K562 (cell line): ENCODE measurements around the gene TRPM2. TPM values are rescaled to one million over a fixed set of nuclear protein-coding genes. Genes with fewer than 3 reads are reported as not detected.

ENCODE experiments used
- ATAC-seq: fragments of 200-7000 bp; cut with Tn5 transposase; 3 replicates; pipeline ENCODE4 v1.9.1; 2020; ENCODE audit warnings: moderate library complexity
- BruUV-seq: library from RNA; stranded (reverse); fragments of 400-500 nt; replicated peaks from 2 replicates; lab custom pipeline; 2021; lab: Mats Ljungman, UMichigan
- CTCF ChIA-PET: fragments of 300-600 bp; formaldehyde crosslinking; extraction: SDS; loops from one replicate; lab custom pipeline; 2021; ENCODE audit warnings: low intra/inter-chr PET ratio; lab: Yijun Ruan, JAX
- POLR2A ChIA-PET: fragments of 300-600, 350-650 bp; sonication (Branson Sonifier 250); formaldehyde crosslinking; extraction: SDS; loops from one replicate; lab custom pipeline; 2021; ENCODE audit warnings: antibody characterized with exemption, inconsistent platforms; lab: Yijun Ruan, JAX
- DNase-seq, 4 experiments: peaks; one replicate each; pipeline versions ENCODE4 v3.0.0 to v3.0.0-alpha.2; 2011 to 2018; ENCODE audit warnings: low spot score in 3 of 4, mixed read lengths in 3 of 4; ENCODE audit errors: extremely low read depth in 1 of 4
- FAIRE-seq: peaks from 2 replicates; lab custom pipeline; 2011; peaks lifted over from hg19 to GRCh38; lab: Jason Lieb, UNC
- H2AFZ ChIP-seq: 2 replicates; pipeline ENCODE4 v1.6.0; 2011; ENCODE audit warnings: low read depth, low read length, control low read depth, inconsistent platforms
- H3K27ac ChIP-seq: fragments of 200-600 bp; 3 replicates; pipeline ENCODE4 v1.8.0; 2011; ENCODE audit warnings: low read depth, mild to moderate bottlenecking, control low read depth, inconsistent platforms, low read length, moderate library complexity, mixed read lengths; ENCODE audit errors: extremely low read depth
- H3K27me3 ChIP-seq, 2 experiments: fragments of 300-600 bp in 1 of 2; 2 replicates in 1 of 2; 3 replicates in 1 of 2; pipeline versions ENCODE4 v1.6.0 to v1.8.0; 2011; ENCODE audit warnings: inconsistent platforms in 2 of 2, low read length in 2 of 2, mild to moderate bottlenecking in 1 of 2, mixed read lengths in 1 of 2, moderate library complexity in 1 of 2; ENCODE audit not compliant: control insufficient read depth in 2 of 2, insufficient read depth in 2 of 2
- H3K36me3 ChIP-seq: fragments of 300-600 bp; 3 replicates; pipeline ENCODE4 v1.8.0; 2011; ENCODE audit warnings: mild to moderate bottlenecking, low read length, inconsistent platforms; ENCODE audit not compliant: control insufficient read depth, insufficient read depth
- H3K4me1 ChIP-seq, 2 experiments: fragments of 200-600 bp in 1 of 2; replicated peaks in 1 of 2; 2 replicates in 1 of 2; 3 replicates in 1 of 2; pipeline versions ENCODE4 v1.5.1 to v1.8.0; 2011; ENCODE audit warnings: inconsistent platforms in 2 of 2, low read length in 2 of 2, mild to moderate bottlenecking in 1 of 2, mixed read lengths in 1 of 2, moderate library complexity in 1 of 2; ENCODE audit not compliant: control insufficient read depth in 2 of 2, insufficient read depth in 2 of 2
- H3K4me2 ChIP-seq: 2 replicates; pipeline ENCODE4 v1.6.1; 2011; ENCODE audit warnings: low read length, control low read depth, inconsistent platforms, mixed read lengths; ENCODE audit not compliant: insufficient read depth
- H3K4me3 ChIP-seq: fragments of 200-600 bp; sonication (generic), shearing (Covaris generic); 2 replicates; pipeline ENCODE4 v1.5.1; 2016; ENCODE audit warnings: control low read depth, inconsistent platforms
- H3K79me2 ChIP-seq: fragments of 200-600 bp; 3 replicates; pipeline ENCODE4 v1.8.0; 2011; ENCODE audit warnings: low read length, inconsistent platforms; ENCODE audit not compliant: control insufficient read depth, insufficient read depth
- H3K9ac ChIP-seq, 2 experiments: 2 replicates each; pipeline versions ENCODE4 v1.6.0 to v1.6.1; 2011; ENCODE audit warnings: low read depth in 2 of 2, low read length in 2 of 2, control low read depth in 1 of 2, inconsistent platforms in 1 of 2, mild to moderate bottlenecking in 1 of 2, mixed read lengths in 1 of 2; ENCODE audit not compliant: insufficient read depth in 1 of 2
- H3K9me1 ChIP-seq: one replicate; pipeline ENCODE4 v1.6.0; 2011; ENCODE audit warnings: inconsistent platforms, mild to moderate bottlenecking, low read length, moderate library complexity; ENCODE audit not compliant: control insufficient read depth, insufficient read depth
- H3K9me3 ChIP-seq: replicated peaks from 2 replicates; pipeline ENCODE4 v1.5.1; 2011; ENCODE audit warnings: low read depth, low read length, inconsistent platforms; ENCODE audit not compliant: control insufficient read depth, insufficient read depth
- H4K20me1 ChIP-seq: replicated peaks from 2 replicates; pipeline ENCODE4 v1.6.1; 2011; ENCODE audit warnings: low read length, inconsistent platforms, mixed read lengths; ENCODE audit not compliant: control insufficient read depth, insufficient read depth
- ARHGAP35 ChIP-seq: fragments of 450-650 bp; IDR thresholded peaks from 2 replicates; pipeline ENCODE4 v1.6.1; 2018; ENCODE audit not compliant: partially characterized antibody
- E2F1 ChIP-seq: sonication (generic); formaldehyde crosslinking; IDR thresholded peaks from 2 replicates; pipeline ENCODE4 v1.8.1; 2023; ENCODE audit warnings: mild to moderate bottlenecking, missing genetic modification reagents, moderate library complexity
- ELF4 ChIP-seq: fragments of 450-650 bp; formaldehyde crosslinking; IDR thresholded peaks from 2 replicates; pipeline ENCODE4 v1.4.0; 2022; ENCODE audit warnings: missing genetic modification characterization
- EWSR1 ChIP-seq: fragments of 450-650 bp; IDR thresholded peaks from 2 replicates; pipeline ENCODE4 v1.6.1; 2018; ENCODE audit warnings: borderline replicate concordance, mild to moderate bottlenecking, low read depth, moderate library complexity; ENCODE audit not compliant: partially characterized antibody
- FOXP1 ChIP-seq: sonication (generic); formaldehyde crosslinking; IDR thresholded peaks from 2 replicates; pipeline ENCODE4 v1.8.0; 2022; ENCODE audit warnings: mild to moderate bottlenecking, missing genetic modification reagents
- PTBP1 ChIP-seq: fragments of 200-400 bp; formaldehyde crosslinking; IDR thresholded peaks from 2 replicates; pipeline ENCODE4 v1.6.1; 2017; ENCODE audit warnings: low read depth, low read length
- RB1 ChIP-seq: fragments of 450-650 bp; IDR thresholded peaks from 2 replicates; pipeline ENCODE4 v1.6.1; 2017; ENCODE audit warnings: low read depth, mild to moderate bottlenecking
- SMARCB1 ChIP-seq: IDR thresholded peaks from 2 replicates; pipeline ENCODE4 v1.6.1; 2011; ENCODE audit warnings: improper control_type of control experiment, low read depth; ENCODE audit not compliant: insufficient read length
- ZBTB40 ChIP-seq, 2 experiments: fragments of 450-650 bp in 1 of 2; sonication (generic) in 1 of 2; formaldehyde crosslinking in 1 of 2; IDR thresholded peaks; 2 replicates each; pipeline versions ENCODE4 v1.7.1 to v1.9.0; 2016 to 2022; ENCODE audit warnings: inconsistent platforms in 1 of 2, mild to moderate bottlenecking in 1 of 2, missing genetic modification reagents in 1 of 2
- ZNF311 ChIP-seq: fragments of 250-450 bp; sonication (Bioruptor Pico); IDR thresholded peaks from 2 replicates; pipeline ENCODE4 v1.4.0; 2020; ENCODE audit warnings: mild to moderate bottlenecking, moderate library complexity
- ZNF436 ChIP-seq: fragments of 250-450, 450-650 bp; sonication (Bioruptor Pico); formaldehyde crosslinking; IDR thresholded peaks from 2 replicates; pipeline ENCODE4 v1.7.0; 2020; ENCODE audit warnings: mild to moderate bottlenecking
- ZNF589 ChIP-seq: fragments of 200-800 bp; sonication (Bioruptor generic); IDR thresholded peaks from 2 replicates; pipeline ENCODE4 v1.6.1; 2016; ENCODE audit warnings: low read depth, missing genetic modification characterization, missing compliant biosample characterization
- WGBS: fragments of 100-300 bp; shearing (Covaris generic); methylation state at CpG from one replicate; pipeline ENCODE4 v1.1.6; 2016; ENCODE audit warnings: low coverage, mixed read lengths; ENCODE audit not compliant: insufficient coverage; ENCODE audit errors: missing lambda C conversion rate; 5-methylcytosine and 5-hydroxymethylcytosine counted together
- in situ Hi-C: fragments of 300-500 bp; cut with MboI; formaldehyde crosslinking; loops from 4 replicates; pipeline ENCODE4 v1.15.0; 2018; ENCODE audit warnings: inconsistent platforms, mixed read lengths
- intact Hi-C: fragments of 100-400 bp; cut with micrococcal nuclease; formaldehyde crosslinking; loops from 2 replicates; pipeline ENCODE4 v1.14.2; 2022
- polyA plus RNA-seq, 8 experiments: library from polyadenylated mRNA; depleted of rRNA in 4 of 8; stranded (reverse) in 5 of 8; unstranded in 3 of 8; fragments of >200 nt; fragmentation: Nextera tagmentation in 2 of 8; fragmentation: Illumina TruSeq in 1 of 8; extraction: Ambion mirVana in 2 of 8; extraction: Trizol in 1 of 8; gene quantifications; 2 replicates each; pipeline versions ENCODE4 v1.2.1 to v1.2.3, GENCODE V29; 2011 to 2014; ENCODE audit warnings: inconsistent platforms in 1 of 8, missing spikeins in 1 of 8
- total RNA-seq, 7 experiments: library from RNA; depleted of rRNA in 6 of 7; stranded (reverse); fragments of >200 nt in 6 of 7; fragmentation: Illumina TruSeq in 2 of 7; extraction: Trizol in 2 of 7; gene quantifications; 2 replicates each; pipeline versions ENCODE4 v1.2.1 to v1.2.3, GENCODE V29; 2011 to 2021; ENCODE audit warnings: low replicate concordance in 1 of 7

The TRPM2 gene
- total and polyA plus RNA-seq, 9 of the 15 experiments (the other 6 are each of a cell fraction or from before 2014, with no cell fraction given), result 0.33 to 2.1 (median 0.98) TPM; not detected in 2

DNA sequence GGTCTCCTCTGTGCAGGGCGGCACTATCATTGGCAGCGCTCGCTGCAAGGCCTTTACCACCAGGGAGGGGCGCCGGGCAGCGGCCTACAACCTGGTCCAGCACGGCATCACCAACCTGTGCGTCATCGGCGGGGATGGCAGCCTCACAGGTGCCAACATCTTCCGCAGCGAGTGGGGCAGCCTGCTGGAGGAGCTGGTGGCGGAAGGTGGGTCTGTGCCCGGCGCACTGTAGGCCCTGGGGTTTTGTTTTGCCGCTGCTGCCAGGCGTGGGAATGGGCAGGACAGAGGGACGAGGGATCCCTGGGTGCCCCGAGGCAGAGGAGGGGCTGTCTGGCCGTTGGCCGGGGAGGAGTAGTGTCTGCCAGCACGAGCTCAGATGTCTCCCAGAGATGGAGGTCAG lies 41.3 kb upstream of the TRPM2 start:
- Histone ChIP-seq H3K4me1 (peaks cover 0 to 29% of the 10 kb centered on the region in 2 experiments; a peak in 1 of 5 replicates), H2AFZ (no peak overlapping the region), H3K9me3 (no peaks in the 10 kb centered on the region), H3K4me2 (no peak overlapping the region), H3K27me3 (no peaks in the 10 kb centered on the region), H3K4me3 (no peak overlapping the region), H4K20me1 (peaks cover 8% of the 10 kb centered on the region; the same call in 1 of the 2 replicates), H3K79me2 (no peaks in the 10 kb centered on the region; the same call in 1 of the 3 replicates), H3K9ac (no peak overlapping the region), H3K9me1 (no peaks in the 10 kb centered on the region), H3K27ac (no peak overlapping the region), H3K36me3 (peaks cover 78% of the 10 kb centered on the region; the same call in 2 of the 3 replicates)
- in situ Hi-C loops (no loop called here), intact Hi-C loops (no loop called here)
- no TSS peak for BruUV-seq
- ATAC-seq (no peak), FAIRE-seq (no peak), DNase-seq (no peak)
- WGBS, result 95% methylated on average over 22 of the region's 22 CpGs
- TF ChIP-seq ZNF311 (CRISPR knock-in tag) (no peak), E2F1 (no peak), ELF4 (CRISPR knock-in tag) (no peak), RB1 (no peak), ZBTB40 (IDR thresholded peaks at IDR 0.05) (no peak), ZBTB40 (CRISPR knock-in tag; IDR thresholded peaks at IDR 0.05) (no peak), ZNF589 (no peak), SMARCB1 (no peak), ARHGAP35 (no peak), FOXP1 (CRISPR knock-in tag) (no peak), EWSR1 (no peak), ZNF436 (CRISPR knock-in tag) (no peak), PTBP1 (no peak)
- POLR2A ChIA-PET, result no interaction called here
- CTCF ChIA-PET, result no interaction called here
